B cell (primary cell): ENCODE results near the gene KIF21B. TPM values are rescaled to one million over a fixed set of nuclear protein-coding genes. Genes with fewer than 3 reads are reported as not detected.

ENCODE experiments used
- ATAC-seq: fragments of 200-7000 bp; cut with Tn5 transposase; one replicate; pipeline ENCODE4 v1.10.0; 2021; ENCODE audit warnings: low read depth, mild to moderate bottlenecking, moderate number of reproducible peaks, moderate library complexity
- CTCF ChIA-PET: fragments of 350-600 bp; sonication (Branson Sonifier 250); formaldehyde crosslinking; loops from one replicate; lab custom pipeline; 2021; ENCODE audit warnings: antibody characterized with exemption, inconsistent platforms; lab: Charles Lee
- POLR2A ChIA-PET: fragments of 350-600 bp; sonication (Branson Sonifier 250); formaldehyde crosslinking; loops from one replicate; lab custom pipeline; 2021; ENCODE audit warnings: antibody characterized with exemption; lab: Charles Lee
- DNase-seq: peaks from one replicate; pipeline ENCODE4 v3.0.0; 2013
- H2AFZ ChIP-seq: 2 replicates; pipeline ENCODE4 v1.6.1; 2012; ENCODE audit warnings: mild to moderate bottlenecking, low read depth, low read length; ENCODE audit not compliant: insufficient read depth, poor library complexity, severe bottlenecking
- H3K27ac ChIP-seq, 2 donors: 1 replicate in 1 of 2; 2 replicates in 1 of 2; pipeline ENCODE4 v1.5.1; 2012 to 2013; ENCODE audit warnings: low read length in 2 of 2, mild to moderate bottlenecking in 2 of 2, moderate library complexity in 1 of 2
- H3K27me3 ChIP-seq, 4 experiments: fragments of 200-600 bp in 1 of 4; sonication (generic) in 1 of 4; replicated peaks in 1 of 4; 1 replicate in 2 of 4; 2 replicates in 2 of 4; pipeline versions ENCODE4 v1.6.1 to v1.7.0; 2013 to 2016; ENCODE audit warnings: low read length in 3 of 4, mild to moderate bottlenecking in 2 of 4, mixed read lengths in 1 of 4, moderate library complexity in 1 of 4; ENCODE audit not compliant: insufficient read depth in 4 of 4, control insufficient read depth in 3 of 4; ENCODE audit errors: control extremely low read depth in 1 of 4
- H3K36me3 ChIP-seq, 2 experiments: replicated peaks in 1 of 2; 1 replicate in 1 of 2; 2 replicates in 1 of 2; pipeline versions ENCODE4 v1.6.1 to v1.7.1; 2013; ENCODE audit warnings: low read length in 1 of 2; ENCODE audit not compliant: insufficient read depth in 2 of 2, control insufficient read depth in 1 of 2; ENCODE audit errors: control extremely low read depth in 1 of 2, extremely low read depth in 1 of 2
- H3K4me1 ChIP-seq, 2 donors: fragments of 200-600 bp in 1 of 2; sonication (generic) in 1 of 2; 1 replicate in 1 of 2; 2 replicates in 1 of 2; pipeline versions ENCODE4 v1.5.1 to v1.6.1; 2013 to 2017; ENCODE audit warnings: low read length in 2 of 2; ENCODE audit not compliant: control insufficient read depth in 2 of 2, insufficient read depth in 2 of 2
- H3K4me2 ChIP-seq: replicated peaks from 2 replicates; pipeline ENCODE3; 2012; ENCODE audit warnings: mild to moderate bottlenecking, low read depth, low read length; ENCODE audit not compliant: poor library complexity, severe bottlenecking
- H3K4me3 ChIP-seq, 5 experiments: fragments of 200-600 bp in 1 of 5; sonication (generic) in 1 of 5; 1 replicate in 3 of 5; 2 replicates in 2 of 5; pipeline versions ENCODE4 v1.5.1 to v1.7.0; 2011 to 2016; ENCODE audit warnings: low read length in 4 of 5, mild to moderate bottlenecking in 4 of 5, low read depth in 2 of 5, control low read depth in 1 of 5, moderate library complexity in 1 of 5; ENCODE audit not compliant: insufficient read depth in 1 of 5; ENCODE audit errors: control extremely low read depth in 1 of 5, extremely low read depth in 1 of 5
- H3K79me2 ChIP-seq: fragments of 200-600 bp; sonication (generic); one replicate; pipeline ENCODE4 v1.6.0; 2016; ENCODE audit warnings: low read length; ENCODE audit not compliant: control insufficient read depth, insufficient read depth
- H3K9ac ChIP-seq: fragments of 200-600 bp; sonication (generic); 2 replicates; pipeline ENCODE4 v1.6.1; 2017; ENCODE audit warnings: mild to moderate bottlenecking, low read length, moderate library complexity
- H3K9me3 ChIP-seq, 3 donors: one replicate each; pipeline versions ENCODE4 v1.6.1 to v1.7.1; 2013; ENCODE audit warnings: low read length in 2 of 3; ENCODE audit not compliant: control insufficient read depth in 2 of 3, insufficient read depth in 1 of 3; ENCODE audit errors: control extremely low read depth in 1 of 3
- H4K20me1 ChIP-seq: 2 replicates; pipeline ENCODE4 v1.6.0; 2012; ENCODE audit warnings: mild to moderate bottlenecking, low read length; ENCODE audit not compliant: insufficient read depth, control insufficient read depth, poor library complexity, severe bottlenecking
- H3K27ac Mint-ChIP-seq: one replicate; pipeline ENCODE4 v1.8.0; 2021; ENCODE audit warnings: mixed read lengths
- H3K27me3 Mint-ChIP-seq: one replicate; pipeline ENCODE4 v1.8.0; 2021; ENCODE audit warnings: mixed read lengths
- H3K4me1 Mint-ChIP-seq: one replicate; pipeline ENCODE4 v1.8.0; 2021; ENCODE audit warnings: mixed read lengths
- H3K4me3 Mint-ChIP-seq: one replicate; pipeline ENCODE4 v1.8.0; 2021; ENCODE audit warnings: mixed read lengths
- H3K9me3 Mint-ChIP-seq: one replicate; pipeline ENCODE4 v1.8.0; 2022; ENCODE audit warnings: mixed read lengths; ENCODE audit not compliant: insufficient read depth
- CTCF ChIP-seq: fragments of 200-600 bp; IDR thresholded peaks from one replicate; pipeline ENCODE4 v1.8.0; 2022; ENCODE audit warnings: antibody characterized with exemption, mild to moderate bottlenecking
- EZH2 ChIP-seq: IDR thresholded peaks from 2 replicates; pipeline ENCODE4 v1.6.1; 2012; ENCODE audit warnings: borderline replicate concordance, low read depth, mild to moderate bottlenecking, moderate library complexity, low read length; ENCODE audit not compliant: insufficient read depth, poor library complexity, severe bottlenecking
- WGBS: methylation state at CpG from one replicate; pipeline ENCODE4 v1.1.5; 2013; ENCODE audit warnings: missing lambda C conversion rate; ENCODE audit not compliant: insufficient coverage; 5-methylcytosine and 5-hydroxymethylcytosine counted together
- intact Hi-C: fragments of 100-400 bp; cut with micrococcal nuclease; formaldehyde crosslinking; loops from one replicate; pipeline ENCODE4 v1.10.0; 2022
- polyA plus RNA-seq: library from polyadenylated mRNA; depleted of rRNA; stranded (reverse); fragments of >200 nt; gene quantifications from 2 replicates; pipeline ENCODE4 v1.2.3, GENCODE V29; 2012
- total RNA-seq, 2 donors: library from RNA; stranded (reverse); fragments of 120-200 nt in 1 of 2; gene quantifications; 1 replicate in 1 of 2; 2 replicates in 1 of 2; pipeline versions ENCODE4 v1.2.3 to v1.2.4, GENCODE V29; 2013 to 2022

KIF21B gene
- total and polyA plus RNA-seq, 2 donors (not counting 1 experiment from before 2014, with no cell fraction given) = 41.1 to 41.6 TPM

- POLR2A ChIA-PET = no interaction called here
Observed at GRCh38 chr1:200991097-200991614, 32.4 kb downstream of the KIF21B start.

More at GRCh38 chr1:200991097-200991614, 32.4 kb downstream of the KIF21B start:
- no peaks in the 10 kb centered on the region for H3K4me1 Mint-ChIP-seq
- no peaks in the 10 kb centered on the region for H3K9me3 ChIP-seq
- no peaks in the 10 kb centered on the region for H3K79me2 ChIP-seq
- H3K4me1 ChIP-seq = no peaks in the 10 kb centered on the region
- intact Hi-C loops = no loop called here
- no peak overlapping the region for H2AFZ ChIP-seq
- ATAC-seq (no peak), DNase-seq (no peak)
- H3K27ac ChIP-seq = no peak overlapping the region
- H3K36me3 ChIP-seq = peaks cover 1 to 94% of the 10 kb centered on the region in 2 experiments
- H3K4me2 ChIP-seq = no peak overlapping the region
- no peak overlapping the region for H3K4me3 Mint-ChIP-seq
- H3K4me3 ChIP-seq = no peak overlapping the region
- no peaks in the 10 kb centered on the region for H3K27me3 Mint-ChIP-seq
- 98% methylated on average over 10 of the region's 10 CpGs for WGBS
- no peak overlapping the region for H3K27ac Mint-ChIP-seq
- TF ChIP-seq EZH2 = no peak
- TF ChIP-seq CTCF = no peak
- CTCF ChIA-PET = interaction anchor here (2.5 to 5.9 kb wide), 2 partner anchors 12 to 51 kb away, joined by 12 to 28 read pairs; no protein-coding TSS in a partner anchor
- H3K27me3 ChIP-seq = no peaks in the 10 kb centered on the region
- H3K9me3 Mint-ChIP-seq = no peaks in the 10 kb centered on the region
- peaks cover 6% of the 10 kb centered on the region for H4K20me1 ChIP-seq
- H3K9ac ChIP-seq = no peak overlapping the region
